GM19351 (cell line): ENCODE measurements around the gene ACAP1.
"Not testable (repeated sequence)": the region's sequence is repeated elsewhere in the genome, so short reads cannot be mapped to it uniquely, and the experiment has no call there.

Source experiments
- ATAC-seq: cut with Tn5 transposase; IDR thresholded peaks from one replicate; pipeline ENCODE4 v1.9.1; 2021; ENCODE audit warnings: mild to moderate bottlenecking, moderate library complexity; ENCODE audit not compliant: unreplicated experiment

Gene ACAP1

GRCh38 chr17:7354262-7354843 is 18.0 kb downstream of the ACAP1 start:
- no peak for ATAC-seq

- ATAC-seq = no peak
Measured at GRCh38 chr17:7355053-7355452, 18.7 kb downstream of the ACAP1 start, which contains the start of gene TMEM95. TSS of gene TMEM95 (plus strand) at chr17:7355156. CDS start at chr17:7355205, 49 bp downstream.

GRCh38 chr17:7355573-7355972 is 19.2 kb downstream of the ACAP1 start:
- ATAC-seq = no peak

- ATAC-seq = no peak
Measured at GRCh38 chr17:7356072-7356549, 19.8 kb downstream of the ACAP1 start.

- ATAC-seq = no peak
Measured at GRCh38 chr17:7356756-7357155, 20.4 kb downstream of the ACAP1 start.

- no peak for ATAC-seq
Measured at GRCh38 chr17:7357381-7357780, 21.1 kb downstream of the ACAP1 start.

GRCh38 chr17:7361906-7362305 is 25.6 kb downstream of the ACAP1 start:
- no peak for ATAC-seq

- ATAC-seq = no peak
Measured at GRCh38 chr17:7363311-7363710, 27.0 kb downstream of the ACAP1 start.

- not testable (repeated sequence) for ATAC-seq
Measured at GRCh38 chr17:7365963-7366362, 29.6 kb downstream of the ACAP1 start.

GRCh38 chr17:7367083-7367482 is 30.8 kb downstream of the ACAP1 start:
- no peak for ATAC-seq

- no peak for ATAC-seq
Measured at GRCh38 chr17:7367918-7368598, 31.7 kb downstream of the ACAP1 start.

- not testable (repeated sequence) for ATAC-seq
Measured at GRCh38 chr17:7368599-7368994, 32.3 kb downstream of the ACAP1 start.

GRCh38 chr17:7369825-7370224 is 33.5 kb downstream of the ACAP1 start:
- ATAC-seq = no peak

GRCh38 chr17:7370853-7371252 is 34.5 kb downstream of the ACAP1 start:
- ATAC-seq = no peak

GRCh38 chr17:7374353-7374752 is 38.0 kb downstream of the ACAP1 start:
- no peak for ATAC-seq

GRCh38 chr17:7379134-7379533 is 42.8 kb downstream of the ACAP1 start:
- no peak for ATAC-seq

- ATAC-seq = no peak
Measured at GRCh38 chr17:7380321-7380720, 44.0 kb downstream of the ACAP1 start.

- ATAC-seq = no peak
Measured at GRCh38 chr17:7380855-7381683, 44.7 kb downstream of the ACAP1 start, which contains the start of gene TNK1. TSS of gene TNK1 (plus strand) at chr17:7381089. CDS start at chr17:7382927, 1,838 bp downstream.

GRCh38 chr17:7382901-7383300 is 46.6 kb downstream of the ACAP1 start:
- no peak for ATAC-seq

- ATAC-seq = no peak
Measured at GRCh38 chr17:7383371-7383741, 47.0 kb downstream of the ACAP1 start.

GRCh38 chr17:7383742-7384488 is 47.6 kb downstream of the ACAP1 start:
- ATAC-seq = no peak
